NCI-H2029 treated with DMSO at 0.1 percent for 48 hours (cell line): ENCODE data around the gene APC2.
"Not testable (repeated sequence)": the region's sequence is repeated elsewhere in the genome, so short reads cannot be mapped to it uniquely, and the experiment has no call there.

Experiments used
- DNase-seq: peaks from one replicate; lab custom pipeline; 2025; lab: John Stamatoyannopoulos, UW

The APC2 gene

DNA sequence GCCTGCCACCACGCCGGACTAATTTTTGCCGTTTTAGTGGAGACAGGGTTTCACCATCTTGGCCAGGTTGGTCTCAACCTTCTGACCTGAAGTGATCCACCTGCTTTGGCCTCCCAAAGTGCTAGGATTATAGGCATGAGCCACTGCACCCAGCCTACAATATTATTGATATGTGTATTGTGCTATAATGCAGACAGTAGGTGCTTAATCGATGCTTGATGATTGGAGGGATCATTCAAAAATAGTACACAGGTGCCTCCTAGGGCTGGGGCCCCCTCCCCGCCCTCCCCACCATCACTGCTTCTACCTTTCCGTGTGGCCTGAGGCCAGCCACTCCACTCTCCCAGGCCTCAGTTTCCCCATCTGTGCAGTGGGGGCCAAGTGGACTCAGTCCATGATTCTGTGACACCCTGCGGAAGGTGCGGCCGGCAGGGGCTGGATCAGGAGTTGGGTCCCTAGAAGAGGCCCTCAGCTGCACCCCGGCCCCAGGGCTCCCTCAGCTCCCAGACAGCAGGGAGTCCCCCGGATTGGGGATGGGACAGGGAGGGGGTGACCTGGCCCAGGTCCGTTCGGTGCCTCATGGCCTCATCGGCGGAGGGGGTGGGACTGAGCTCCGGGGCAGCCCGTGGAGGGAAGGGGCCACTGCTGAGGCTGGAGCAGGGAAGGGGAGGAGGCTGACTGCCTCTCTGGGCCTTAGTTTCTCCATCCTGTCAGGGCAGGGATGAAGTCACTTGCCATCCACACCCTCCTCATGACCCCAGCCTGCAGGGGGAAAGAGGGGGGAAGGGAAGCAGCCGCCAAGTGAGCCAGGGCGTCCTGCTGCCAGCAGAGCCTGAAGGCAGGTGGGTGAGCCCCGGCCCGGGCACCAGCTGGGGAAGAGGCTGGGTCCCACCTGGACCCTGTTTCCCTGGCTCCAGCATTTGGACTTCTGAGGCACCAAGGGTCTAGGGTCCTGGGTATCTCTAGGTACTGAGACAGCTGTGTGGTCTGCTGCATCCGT, 61.7 kb downstream of the APC2 start:
- DNase-seq: no peak

DNA sequence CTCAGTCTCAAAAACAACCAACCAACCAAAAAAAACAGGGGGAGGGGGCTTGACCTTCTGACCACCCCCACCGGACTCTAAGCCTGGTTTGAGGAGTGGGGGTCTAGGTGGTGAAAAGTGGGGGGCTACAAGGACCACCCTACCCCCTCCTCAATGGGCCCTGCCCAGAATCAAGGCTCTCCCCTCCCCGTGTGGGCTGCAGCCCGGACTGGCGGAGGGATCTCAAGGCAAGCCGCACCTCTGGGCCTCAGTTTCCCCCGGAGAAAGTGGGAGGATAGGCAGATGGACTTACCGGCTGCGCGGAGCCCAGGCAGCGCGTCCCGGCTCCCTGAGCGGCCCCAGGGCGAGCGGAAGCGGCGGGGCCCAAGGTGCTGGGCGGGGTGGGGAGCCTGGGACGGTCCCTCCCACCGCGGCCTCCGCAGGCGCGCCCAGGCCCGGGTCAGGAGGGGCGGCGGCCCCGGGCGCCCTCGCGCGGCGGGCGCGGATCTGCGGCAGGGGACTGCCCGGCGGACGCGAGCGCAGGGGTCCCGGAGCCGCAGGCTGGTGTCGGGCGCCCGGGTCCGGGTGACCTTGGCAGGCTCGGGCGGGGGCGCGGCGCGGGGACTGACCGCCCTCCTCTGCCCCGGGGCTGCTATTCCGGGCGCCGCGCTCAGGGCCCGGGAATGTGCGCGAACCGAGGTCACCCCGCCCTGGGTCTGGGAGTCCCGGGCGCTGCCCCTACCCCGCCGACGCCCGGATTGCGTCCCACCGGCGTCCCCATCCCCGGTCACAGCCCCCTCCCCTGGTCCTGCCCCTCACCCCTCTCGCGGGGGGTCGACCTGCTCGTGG, 63.0 kb downstream of the APC2 start, which contains the start of gene ADAMTSL5:
TSS of gene ADAMTSL5 (minus strand) at position 349 of the 828 bp plus-strand sequence. CDS start 2,076 bp downstream, outside the sequence.
- DNase-seq: no peak

DNA sequence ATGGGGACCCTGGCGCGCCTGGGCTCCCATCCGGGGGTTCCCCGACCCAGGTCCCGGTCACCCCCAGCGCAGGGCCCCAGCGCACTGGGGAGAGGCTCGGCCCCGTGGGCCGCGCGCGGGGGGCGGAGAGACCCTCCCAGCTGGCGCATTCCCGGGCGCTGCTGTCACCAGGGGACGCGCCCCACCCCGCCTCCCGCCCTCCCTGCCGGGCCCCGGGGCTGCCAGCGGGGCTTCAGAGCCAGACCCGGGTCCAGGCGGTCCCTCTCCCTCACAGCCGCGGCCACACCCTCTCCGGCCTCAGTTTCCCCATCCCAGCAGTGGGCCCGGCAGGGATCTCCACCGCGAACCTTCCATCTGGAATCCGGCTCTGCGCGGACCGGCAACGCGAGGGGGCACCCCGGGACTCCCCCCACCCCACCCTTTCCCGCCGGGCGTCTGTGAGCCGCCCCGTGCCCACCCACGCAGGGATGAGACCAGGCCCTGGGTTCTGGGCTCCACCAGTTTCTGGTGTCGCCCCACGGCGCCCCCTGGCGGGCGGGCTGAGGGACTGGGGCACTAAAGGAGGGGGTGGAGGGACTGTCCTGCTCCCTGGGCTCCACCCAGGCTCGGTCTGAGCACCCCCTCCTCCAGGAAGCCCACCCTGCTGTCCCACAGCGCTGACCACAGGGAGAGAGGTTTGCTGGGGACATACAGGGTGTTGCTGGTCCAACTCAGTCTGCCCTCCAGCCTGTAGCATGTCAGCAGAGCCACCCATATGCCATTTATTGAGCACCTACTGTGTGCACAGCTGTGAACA, 63.8 kb downstream of the APC2 start:
- DNase-seq: no peak

DNA sequence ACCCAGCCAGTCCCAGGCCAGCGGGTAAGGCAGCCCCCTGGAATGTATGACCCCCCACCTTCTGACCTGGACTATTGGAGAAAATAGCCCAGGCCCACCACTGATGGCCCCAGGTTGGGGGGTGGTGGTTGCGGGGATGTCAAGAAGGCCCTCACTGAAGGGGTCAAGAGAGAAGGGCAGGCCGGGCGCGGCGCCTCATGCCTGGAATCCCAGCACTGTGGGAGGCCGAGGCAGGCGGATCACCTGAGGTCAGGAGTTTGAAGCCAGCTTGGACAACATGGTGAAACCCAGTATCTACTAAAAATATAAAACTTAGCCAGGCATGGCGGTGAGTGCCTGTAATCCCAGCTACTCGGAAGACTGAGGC, 64.4 kb downstream of the APC2 start:
- no peak for DNase-seq

DNA sequence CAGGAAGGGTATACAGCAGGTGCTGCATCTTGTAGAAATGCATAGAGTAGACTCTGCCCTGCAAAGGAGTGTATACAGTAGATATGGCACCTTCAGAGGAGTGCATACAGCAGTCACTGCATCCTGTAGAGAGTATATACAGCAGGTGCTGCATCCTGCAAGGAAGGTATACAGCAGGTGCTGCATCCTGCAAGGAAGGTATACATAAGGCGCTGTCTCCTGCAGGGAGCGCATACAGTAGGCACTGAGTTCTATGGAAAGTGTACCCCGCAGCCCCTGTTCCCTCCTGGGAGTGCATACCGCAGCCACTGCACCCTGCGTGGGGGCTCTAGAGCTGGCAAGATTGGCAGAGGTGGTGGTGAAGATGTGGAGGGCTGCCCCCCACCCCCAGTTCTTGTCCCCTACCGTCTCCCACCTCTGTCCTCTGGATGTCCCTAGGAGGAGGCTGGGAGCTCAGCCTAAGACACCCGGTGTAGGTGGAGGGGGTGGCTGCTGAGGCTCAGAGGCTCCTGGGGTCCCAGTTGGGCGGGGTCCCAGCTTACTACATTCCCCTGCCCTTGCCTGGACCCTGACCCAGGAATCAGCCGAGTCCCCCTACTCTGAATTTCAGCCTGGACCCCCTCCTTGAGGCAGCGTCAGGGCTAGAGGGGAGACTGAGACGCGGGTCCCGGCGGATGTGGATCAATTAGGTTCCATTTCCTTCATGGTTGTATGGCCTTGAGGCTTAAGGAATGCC, 65.2 kb downstream of the APC2 start:
- no peak for DNase-seq

DNA sequence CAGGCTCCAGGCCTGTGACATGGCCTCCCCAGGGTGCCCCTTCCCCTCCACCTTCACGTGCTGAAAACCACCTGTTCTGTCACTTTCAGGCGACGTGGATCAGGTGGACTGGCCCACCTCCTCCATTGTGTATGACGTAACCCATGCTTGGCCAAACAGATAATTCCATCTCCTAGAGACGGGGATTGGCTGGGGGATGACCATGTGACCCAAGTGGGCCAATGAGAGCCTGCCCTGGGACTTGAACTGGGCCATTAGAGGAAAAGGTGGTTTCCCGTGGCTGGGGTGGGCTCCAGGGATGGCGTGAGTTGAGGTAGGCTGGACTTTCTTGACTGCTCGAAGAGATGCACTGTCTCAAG, 66.5 kb downstream of the APC2 start:
- DNase-seq: no peak

DNA sequence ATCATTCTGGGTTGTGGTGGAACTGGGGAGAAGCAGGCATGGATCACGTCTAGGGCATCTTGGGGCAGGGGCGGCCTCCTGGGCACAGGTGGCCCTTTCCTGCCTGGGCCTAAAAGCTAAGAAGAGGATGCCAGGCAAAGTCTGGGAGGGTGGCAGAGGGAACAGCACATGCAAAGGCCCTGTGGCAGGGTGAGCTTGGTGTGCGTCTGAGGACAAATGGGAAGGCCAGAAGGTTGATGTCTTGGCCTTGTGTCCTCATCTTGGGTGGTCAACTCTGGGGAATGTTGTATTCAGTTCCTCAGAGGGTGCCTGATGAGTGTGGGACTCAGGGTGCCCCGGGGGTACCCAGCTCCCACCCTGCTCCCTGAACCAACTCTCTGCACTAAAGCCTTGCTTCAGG, 68.5 kb downstream of the APC2 start:
- no peak for DNase-seq

DNA sequence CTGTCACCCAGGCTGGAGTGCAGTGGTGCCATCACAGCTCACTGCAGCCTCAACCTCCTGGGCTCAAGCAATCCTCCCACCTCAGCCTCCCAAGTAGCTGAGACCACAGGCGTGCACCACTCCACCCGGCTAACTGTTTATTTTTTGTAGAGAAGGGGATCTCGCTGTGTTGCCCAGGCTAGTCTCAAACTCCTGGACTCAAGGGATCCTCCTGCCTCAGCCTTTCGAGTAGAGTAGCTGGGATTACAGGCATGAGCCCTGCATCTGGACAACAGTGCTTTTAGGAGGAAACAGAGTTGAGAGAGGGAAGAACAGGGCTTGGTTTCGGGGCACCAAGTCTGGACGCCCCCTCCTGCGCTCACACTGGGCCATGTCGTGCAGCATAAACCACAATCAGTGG, 69.9 kb downstream of the APC2 start:
- DNase-seq: not testable (repeated sequence)

DNA sequence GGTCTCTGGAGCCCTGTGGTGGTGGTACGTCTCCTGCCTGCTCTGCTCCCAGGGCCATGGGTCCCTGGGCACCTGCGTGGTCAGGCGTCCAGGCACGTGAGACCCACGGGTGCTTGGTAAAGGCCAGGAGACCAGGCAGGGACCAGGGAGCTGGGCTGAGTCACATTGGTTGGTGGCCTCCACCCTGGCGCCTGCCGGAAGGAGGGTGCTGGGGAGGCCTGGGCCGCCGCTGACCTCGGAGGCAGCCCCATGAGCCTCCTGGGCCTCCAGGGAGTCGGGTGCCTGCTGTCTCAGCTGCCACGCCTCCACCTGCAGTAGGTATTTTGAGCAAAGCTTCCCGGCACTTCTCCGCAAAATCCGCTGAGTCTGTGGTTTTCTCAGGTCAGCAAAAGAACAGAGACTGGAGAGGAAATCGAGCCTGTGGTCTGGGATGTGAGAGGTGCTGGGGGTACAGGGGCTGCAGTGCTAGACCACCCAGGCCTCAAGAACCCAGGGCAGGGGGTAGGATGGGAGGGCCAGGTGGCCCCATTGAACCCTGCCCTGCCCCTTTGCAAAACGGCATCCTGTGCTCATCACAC, 70.4 kb downstream of the APC2 start:
- no peak for DNase-seq

DNA sequence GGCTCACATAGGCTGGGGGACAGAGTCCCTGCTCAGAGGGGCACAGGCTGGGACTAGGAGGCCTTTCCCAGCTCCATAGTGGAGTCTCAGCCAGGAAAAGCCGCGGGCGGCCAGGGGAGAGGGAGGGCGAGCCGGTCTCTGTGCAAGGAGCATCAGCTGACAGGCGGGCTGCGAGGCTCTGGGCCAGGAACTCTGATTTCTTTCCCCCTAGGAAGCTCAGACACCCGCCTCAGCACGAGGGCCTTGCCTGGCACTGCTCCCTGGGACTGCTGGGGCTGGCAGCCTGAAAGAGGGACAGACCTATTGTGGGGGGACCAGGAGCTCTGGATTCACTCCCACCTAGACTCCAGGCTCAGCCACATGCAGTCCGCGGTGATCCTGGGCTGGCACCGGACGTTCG, 71.7 kb downstream of the APC2 start:
- DNase-seq: no peak

DNA sequence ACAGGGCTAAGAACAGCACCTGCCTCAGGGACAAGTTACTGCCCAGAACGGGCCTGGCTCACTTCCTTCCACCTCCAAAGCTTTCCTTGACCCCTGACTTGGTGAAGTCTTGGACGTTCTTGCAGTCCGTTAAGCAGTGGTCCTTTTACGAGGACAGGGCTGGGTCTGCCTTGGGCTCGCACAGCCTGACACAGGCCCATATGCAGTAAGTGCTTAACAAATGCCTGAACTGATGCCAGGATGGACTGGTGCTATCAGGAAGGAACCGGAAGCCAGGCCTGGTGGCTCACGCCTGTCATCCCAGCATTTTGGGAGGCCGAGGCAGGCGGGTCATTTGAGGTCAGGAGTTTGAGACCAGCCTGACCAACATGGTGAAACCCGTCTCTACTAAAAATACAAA, 72.1 kb downstream of the APC2 start:
- DNase-seq: no peak

DNA sequence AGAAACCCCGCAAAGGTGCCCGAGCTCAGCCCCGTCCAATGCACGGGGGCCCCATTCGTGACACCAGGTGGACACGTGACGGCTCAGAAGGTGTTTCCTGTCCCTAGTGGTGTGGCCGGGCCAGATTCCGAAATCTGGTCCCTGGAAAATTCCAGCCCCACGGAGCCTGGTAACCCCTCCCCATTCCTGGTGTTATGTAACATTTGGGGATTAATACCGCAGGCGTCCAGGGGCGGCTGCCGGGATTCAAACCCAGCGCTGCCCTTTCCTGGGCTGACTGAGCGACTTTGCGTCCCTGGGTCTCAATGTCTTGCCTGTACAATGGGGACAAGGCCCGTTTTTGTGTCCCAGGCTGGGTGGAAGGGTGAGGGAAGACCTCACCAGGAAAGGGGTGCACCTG, 72.9 kb downstream of the APC2 start:
- DNase-seq: no peak
